Caki2 (cell line): Measurements from ENCODE around the gene RAX2. TPM values are rescaled to one million over a fixed set of nuclear protein-coding genes. Genes with fewer than 3 reads are reported as not detected.

ENCODE experiments used
- DNase-seq: peaks from one replicate; pipeline ENCODE4 v3.0.0-alpha.2; 2015; ENCODE audit warnings: low read depth
- in situ Hi-C: cut with HindIII; loops from 2 replicates; pipeline ENCODE4 v1.10.0; 2016; ENCODE audit warnings: low sequenced_read_pairs, low pct_unique_long_range_greater_than_20kb, mixed read lengths
- total RNA-seq: library from RNA; depleted of rRNA; stranded (reverse); fragments of >200 nt; shearing (Covaris generic); gene quantifications from 2 replicates; pipeline ENCODE4 v1.2.3, GENCODE V29; 2014; ENCODE audit warnings: low replicate concordance; rRNA removed

The RAX2 gene
- total RNA-seq, 1 experiment from 2014 or later = not detected

DNA sequence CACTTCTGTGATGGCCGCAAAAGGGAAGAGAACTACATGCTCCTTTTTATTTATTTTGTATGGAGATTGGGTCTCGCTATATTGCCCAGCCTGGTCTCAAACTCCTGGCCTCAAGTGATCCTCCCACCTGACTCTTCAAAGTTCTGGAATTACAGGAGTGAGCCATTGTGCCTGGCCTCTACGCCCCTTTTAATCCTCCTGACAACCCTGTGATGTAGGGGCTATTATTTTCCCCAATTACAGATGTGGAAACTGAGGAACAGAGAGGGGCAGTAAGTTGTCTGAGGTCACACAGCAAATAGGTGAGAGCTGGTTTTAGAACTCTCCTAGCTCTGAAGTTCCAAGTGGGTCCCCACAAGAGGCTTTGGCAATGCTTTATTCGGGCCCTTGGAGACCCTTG lies 52.2 kb downstream of the RAX2 start:
- in situ Hi-C loops = no loop called here
- no peak for DNase-seq

Other genes with a start within 250 kb of the RAX2 start
- gene TEKTIP1, start 233.1 kb downstream of the RAX2 start, total RNA-seq = not detected in 2 replicates
- 98.9 and 131 TPM in 2 replicates for gene MFSD12, start 214.6 kb downstream of the RAX2 start, total RNA-seq
- 142 and 164 TPM in 2 replicates for gene HMG20B, start 199.3 kb downstream of the RAX2 start, total RNA-seq
- not detected in 2 replicates for gene GIPC3, start 186.8 kb downstream of the RAX2 start, total RNA-seq
- 0.98 TPM in 1 of 2 replicates, not detected in the other for gene TBXA2R, start 165.4 kb downstream of the RAX2 start, total RNA-seq
- 19.8 and 29.5 TPM in 2 replicates for gene CACTIN, start 145.4 kb downstream of the RAX2 start, total RNA-seq
- 2.3 and 6.4 TPM in 2 replicates for gene PIP5K1C, start 71.8 kb downstream of the RAX2 start, total RNA-seq
- 2.7 and 5.0 TPM in 2 replicates for gene TJP3, start 63.8 kb downstream of the RAX2 start, total RNA-seq
- 26.1 and 29.0 TPM in 2 replicates for gene APBA3, start 10.5 kb downstream of the RAX2 start, total RNA-seq
- gene MRPL54, start 9.5 kb downstream of the RAX2 start, total RNA-seq = 15.6 and 26.7 TPM in 2 replicates
- gene MATK, start 14.2 kb upstream of the RAX2 start, total RNA-seq = not detected in 2 replicates
- not detected in 2 replicates for gene ZFR2, start 96.8 kb upstream of the RAX2 start, total RNA-seq
- gene ATCAY, start 108.5 kb upstream of the RAX2 start, total RNA-seq = not detected in 2 replicates
- not detected in 2 replicates for gene NMRK2, start 160.8 kb upstream of the RAX2 start, total RNA-seq
- 77.2 and 105 TPM in 2 replicates for gene DAPK3, start 198.9 kb upstream of the RAX2 start, total RNA-seq
- 2,780 and 2,952 TPM in 2 replicates for gene EEF2, start 213.2 kb upstream of the RAX2 start, total RNA-seq
- 18.2 and 18.4 TPM in 2 replicates for gene PIAS4, start 235.5 kb upstream of the RAX2 start, total RNA-seq